Natural killer cell treated with Interleukin-12 subunit alpha and Interleukin-12 subunit beta and Interleukin-15 and Interleukin-18, amount 100 ng/mL, for 72 hours (primary cell): Measurements from ENCODE around the gene LRRC61. TPM values are rescaled to one million over a fixed set of nuclear protein-coding genes. Genes with fewer than 3 reads are reported as not detected.

Source experiments
- total RNA-seq, 2 donors: library from RNA; stranded (reverse); gene quantifications; one replicate each; pipeline ENCODE4 v1.2.3, GENCODE V29; 2022

The LRRC61 gene
- total RNA-seq, 2 donors from 2014 or later = 16.1 to 27.1 TPM

Other genes with a start within 250 kb of the LRRC61 start
- gene ACTR3C, start 190 bp downstream of the LRRC61 start, total RNA-seq = 10 to 100 TPM in 1 of 2 donors, 1 to 10 TPM in 1; 2.9 to 12.6 TPM
- gene RARRES2, start 18.3 kb downstream of the LRRC61 start, total RNA-seq = not detected
- gene REPIN1, start 45.5 kb downstream of the LRRC61 start, total RNA-seq = 10 to 100 TPM; 53.9 to 84.2 TPM
- 1 to 10 TPM; 4.0 to 5.1 TPM for gene ZNF775, start 56.0 kb downstream of the LRRC61 start, total RNA-seq
- gene GIMAP8, start 127.3 kb downstream of the LRRC61 start, total RNA-seq = 10 to 100 TPM; 10.2 to 13.7 TPM
- 10 to 100 TPM; 50.5 to 60.4 TPM for gene GIMAP7, start 191.5 kb downstream of the LRRC61 start, total RNA-seq
- 100 to 1,000 TPM in 1 of 2 donors, 10 to 100 TPM in 1; 83.6 to 245 TPM for gene GIMAP4, start 244.0 kb downstream of the LRRC61 start, total RNA-seq